Measurements from ENCODE around the gene ADARB2. TPM values are rescaled to one million over a fixed set of nuclear protein-coding genes. Genes with fewer than 3 reads are reported as not detected.

The ADARB2 gene
- total RNA-seq, 1 donor from 2014 or later = 1.8 TPM

DNA sequence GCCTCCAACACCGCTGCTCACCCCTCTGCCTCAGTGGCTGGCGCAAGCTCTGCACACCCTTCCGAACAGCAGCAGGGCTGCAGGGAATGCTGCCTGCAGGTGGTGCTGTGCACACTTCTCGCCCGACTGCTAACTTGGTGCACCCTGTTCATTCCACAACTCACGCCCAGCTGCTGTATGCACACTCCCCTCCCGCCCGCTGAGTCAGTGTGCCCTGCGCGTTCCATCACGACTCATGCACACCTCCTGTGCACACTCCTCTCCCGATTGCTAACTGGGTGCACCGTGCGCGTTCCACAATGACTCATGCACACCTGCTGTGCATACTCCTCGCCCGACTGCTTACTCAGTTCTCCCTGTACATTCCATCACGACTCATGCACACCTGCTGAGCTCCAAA is 21.5 kb downstream of the ADARB2 start:
- Mint-ChIP-seq H3K4me1 (peaks cover 5% of the 10 kb centered on the region), H3K4me3 (peak overlapping the region; percentile 2), H3K36me3 (ENCODE audit: low read depth) (no peaks in the 10 kb centered on the region), H3K27ac (ENCODE audit: unreplicated experiment) (no peak overlapping the region), H3K9me3 (no peaks in the 10 kb centered on the region), H3K27me3 (ENCODE audit: low read depth) (peaks cover 5% of the 10 kb centered on the region)
- TF ChIP-seq, protein P1, sequence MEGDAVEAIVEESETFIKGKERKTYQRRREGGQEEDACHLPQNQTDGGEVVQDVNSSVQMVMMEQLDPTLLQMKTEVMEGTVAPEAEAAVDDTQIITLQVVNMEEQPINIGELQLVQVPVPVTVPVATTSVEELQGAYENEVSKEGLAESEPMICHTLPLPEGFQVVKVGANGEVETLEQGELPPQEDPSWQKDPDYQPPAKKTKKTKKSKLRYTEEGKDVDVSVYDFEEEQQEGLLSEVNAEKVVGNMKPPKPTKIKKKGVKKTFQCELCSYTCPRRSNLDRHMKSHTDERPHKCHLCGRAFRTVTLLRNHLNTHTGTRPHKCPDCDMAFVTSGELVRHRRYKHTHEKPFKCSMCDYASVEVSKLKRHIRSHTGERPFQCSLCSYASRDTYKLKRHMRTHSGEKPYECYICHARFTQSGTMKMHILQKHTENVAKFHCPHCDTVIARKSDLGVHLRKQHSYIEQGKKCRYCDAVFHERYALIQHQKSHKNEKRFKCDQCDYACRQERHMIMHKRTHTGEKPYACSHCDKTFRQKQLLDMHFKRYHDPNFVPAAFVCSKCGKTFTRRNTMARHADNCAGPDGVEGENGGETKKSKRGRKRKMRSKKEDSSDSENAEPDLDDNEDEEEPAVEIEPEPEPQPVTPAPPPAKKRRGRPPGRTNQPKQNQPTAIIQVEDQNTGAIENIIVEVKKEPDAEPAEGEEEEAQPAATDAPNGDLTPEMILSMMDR (conservative IDR thresholded peaks at IDR 0.05) = peak; percentile 69
- peak; percentile 37 for DNase-seq (ENCODE audit: low read depth, low spot score)

GRCh38 chr10:1712944-1713671 is 24.2 kb downstream of the ADARB2 start:
- Mint-ChIP-seq H3K4me1 (peaks cover 14% of the 10 kb centered on the region), H3K27ac (ENCODE audit: unreplicated experiment) (no peak overlapping the region), H3K36me3 (ENCODE audit: low read depth) (no peaks in the 10 kb centered on the region), H3K4me3 (no peak overlapping the region), H3K27me3 (ENCODE audit: low read depth) (peaks cover 5% of the 10 kb centered on the region), H3K9me3 (no peaks in the 10 kb centered on the region)
- TF ChIP-seq, protein P1 (conservative IDR thresholded peaks at IDR 0.05) = no peak
- no peak for DNase-seq (ENCODE audit: low read depth, low spot score)

- TF ChIP-seq, protein P1 (conservative IDR thresholded peaks at IDR 0.05) = no peak
- Mint-ChIP-seq H3K36me3 (ENCODE audit: low read depth) (peaks cover 4% of the 10 kb centered on the region), H3K4me3 (no peak overlapping the region), H3K9me3 (peaks cover 2% of the 10 kb centered on the region), H3K27me3 (ENCODE audit: low read depth) (peaks cover 5% of the 10 kb centered on the region), H3K4me1 (peaks cover 14% of the 10 kb centered on the region), H3K27ac (ENCODE audit: unreplicated experiment) (no peak overlapping the region)
- DNase-seq (ENCODE audit: low read depth, low spot score) = no peak
These were observed 25.0 kb downstream of the ADARB2 start for GRCh38 chr10:1712314-1712713.

- TF ChIP-seq, protein P1 (conservative IDR thresholded peaks at IDR 0.05) = no peak
- DNase-seq (ENCODE audit: low read depth, low spot score) = no peak
- H3K4me3 Mint-ChIP-seq = no peak overlapping the region
- H3K27me3 Mint-ChIP-seq (ENCODE audit: low read depth) = no peaks in the 10 kb centered on the region
- H3K36me3 Mint-ChIP-seq (ENCODE audit: low read depth) = peaks cover 7% of the 10 kb centered on the region
- peaks cover 6% of the 10 kb centered on the region for H3K9me3 Mint-ChIP-seq
- no peak overlapping the region for H3K27ac Mint-ChIP-seq (ENCODE audit: unreplicated experiment)
- peaks cover 8% of the 10 kb centered on the region for H3K4me1 Mint-ChIP-seq
These were observed 28.2 kb downstream of the ADARB2 start for GRCh38 chr10:1709161-1709560.

DNA sequence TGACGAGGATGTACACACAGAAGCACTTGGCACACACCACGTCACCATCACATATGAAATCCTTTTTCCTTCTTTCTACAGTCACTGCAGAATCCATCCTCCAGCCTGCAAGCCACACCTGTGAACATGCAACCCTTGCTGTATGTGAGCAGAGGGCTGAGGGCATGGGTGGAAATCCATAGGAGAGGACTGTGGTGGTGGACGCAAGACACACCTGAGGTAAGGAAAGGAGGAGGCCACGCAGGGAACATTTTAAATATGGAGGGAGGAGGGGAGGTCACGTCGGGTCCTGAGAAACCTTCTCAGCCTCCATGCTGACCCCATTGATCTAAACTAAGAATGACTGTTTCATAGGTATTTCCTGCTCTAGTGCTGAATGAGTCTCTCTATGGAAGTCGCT is 28.6 kb downstream of the ADARB2 start:
- Mint-ChIP-seq H3K4me1 (peaks cover 8% of the 10 kb centered on the region), H3K36me3 (ENCODE audit: low read depth) (peaks cover 7% of the 10 kb centered on the region), H3K27ac (ENCODE audit: unreplicated experiment) (no peak overlapping the region), H3K27me3 (ENCODE audit: low read depth) (no peaks in the 10 kb centered on the region), H3K4me3 (no peak overlapping the region), H3K9me3 (peaks cover 6% of the 10 kb centered on the region)
- no peak for DNase-seq (ENCODE audit: low read depth, low spot score)
- TF ChIP-seq, protein P1 (conservative IDR thresholded peaks at IDR 0.05) = no peak
